ENCODE results near the gene AGBL1.

DNA sequence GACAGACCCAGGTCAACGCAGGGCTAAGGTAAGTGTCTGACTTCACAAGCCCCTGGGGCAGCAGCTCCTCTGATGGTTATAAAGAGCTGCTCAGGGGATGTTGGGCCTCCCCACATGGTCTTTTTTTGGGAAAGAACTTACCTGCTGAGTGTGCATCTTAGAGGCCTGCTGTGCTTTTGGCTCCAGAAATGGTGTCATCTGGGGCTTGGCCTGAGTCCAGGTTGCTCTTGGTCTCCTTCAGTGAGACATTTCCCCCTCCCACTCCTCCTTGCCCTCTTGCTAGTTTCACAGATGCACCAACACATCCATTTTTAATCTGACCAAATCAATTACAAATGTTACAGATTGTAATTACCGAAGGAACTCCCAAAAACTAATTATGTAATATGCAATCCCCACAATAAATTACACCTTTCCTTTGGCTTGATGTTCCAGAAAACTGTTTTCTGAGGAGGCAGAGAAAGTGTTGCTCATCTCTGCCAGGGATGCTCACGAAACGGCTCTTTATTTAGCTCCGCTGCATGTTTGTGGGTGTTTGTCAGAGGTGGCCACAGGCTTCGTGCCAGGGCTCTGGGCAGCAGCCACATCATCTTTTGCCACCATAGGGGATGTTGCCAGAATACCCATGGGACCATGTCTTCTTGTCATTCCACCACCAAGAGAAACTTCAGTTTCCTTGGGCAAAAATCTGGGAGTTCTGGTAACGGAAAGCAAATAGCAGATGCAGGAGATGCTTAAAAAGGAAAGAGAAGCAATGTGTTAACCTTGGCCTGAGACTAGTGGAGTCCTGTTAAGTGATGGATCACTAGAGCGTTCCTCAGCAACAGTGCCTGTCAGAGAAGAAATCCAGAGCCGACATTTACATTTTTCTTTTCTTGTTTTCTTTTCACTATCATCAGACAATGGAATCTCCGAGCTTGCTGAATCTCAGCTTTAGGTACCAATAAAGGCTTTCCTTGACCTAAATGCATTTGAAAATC lies 799.9 kb downstream of the AGBL1 start:
- TF ChIP-seq, protein P1, sequence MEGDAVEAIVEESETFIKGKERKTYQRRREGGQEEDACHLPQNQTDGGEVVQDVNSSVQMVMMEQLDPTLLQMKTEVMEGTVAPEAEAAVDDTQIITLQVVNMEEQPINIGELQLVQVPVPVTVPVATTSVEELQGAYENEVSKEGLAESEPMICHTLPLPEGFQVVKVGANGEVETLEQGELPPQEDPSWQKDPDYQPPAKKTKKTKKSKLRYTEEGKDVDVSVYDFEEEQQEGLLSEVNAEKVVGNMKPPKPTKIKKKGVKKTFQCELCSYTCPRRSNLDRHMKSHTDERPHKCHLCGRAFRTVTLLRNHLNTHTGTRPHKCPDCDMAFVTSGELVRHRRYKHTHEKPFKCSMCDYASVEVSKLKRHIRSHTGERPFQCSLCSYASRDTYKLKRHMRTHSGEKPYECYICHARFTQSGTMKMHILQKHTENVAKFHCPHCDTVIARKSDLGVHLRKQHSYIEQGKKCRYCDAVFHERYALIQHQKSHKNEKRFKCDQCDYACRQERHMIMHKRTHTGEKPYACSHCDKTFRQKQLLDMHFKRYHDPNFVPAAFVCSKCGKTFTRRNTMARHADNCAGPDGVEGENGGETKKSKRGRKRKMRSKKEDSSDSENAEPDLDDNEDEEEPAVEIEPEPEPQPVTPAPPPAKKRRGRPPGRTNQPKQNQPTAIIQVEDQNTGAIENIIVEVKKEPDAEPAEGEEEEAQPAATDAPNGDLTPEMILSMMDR (IDR thresholded peaks at IDR 0.05), result no peak
- TF ChIP-seq POLR2A (IDR thresholded peaks at IDR 0.05), result no peak

All from right lobe of liver (tissue), 4 donors.